Calu3 (cell line): ENCODE data around the gene SLC8A1. TPM values are rescaled to one million over a fixed set of nuclear protein-coding genes. Genes with fewer than 3 reads are reported as not detected.

Experiments
- BruUV-seq: library from RNA; stranded (reverse); fragments of 400-500 nt; replicated peaks from 2 replicates; lab custom pipeline; 2021; lab: Mats Ljungman, UMichigan
- CTCF ChIA-PET: fragments of 300-600 bp; sonication (Branson Sonifier 250); formaldehyde crosslinking; loops from one replicate; lab custom pipeline; 2022; ENCODE audit warnings: antibody characterized with exemption; lab: Charles Lee
- DNase-seq: peaks from one replicate; pipeline ENCODE4 v3.0.0; 2022
- H3K27ac Mint-ChIP-seq: one replicate; pipeline ENCODE4 v1.8.0; 2022; ENCODE audit warnings: mixed read lengths; ENCODE audit not compliant: unreplicated experiment
- H3K27me3 Mint-ChIP-seq: one replicate; pipeline ENCODE4 v1.8.0; 2022; ENCODE audit warnings: mixed read lengths; ENCODE audit not compliant: unreplicated experiment
- H3K36me3 Mint-ChIP-seq: one replicate; pipeline ENCODE4 v1.8.0; 2022; ENCODE audit warnings: mild to moderate bottlenecking, moderate library complexity, mixed read lengths; ENCODE audit not compliant: insufficient read depth, unreplicated experiment
- H3K4me1 Mint-ChIP-seq: one replicate; pipeline ENCODE4 v1.8.0; 2022; ENCODE audit warnings: mild to moderate bottlenecking, low read depth, mixed read lengths; ENCODE audit not compliant: unreplicated experiment
- H3K4me3 Mint-ChIP-seq: one replicate; pipeline ENCODE4 v1.8.0; 2022; ENCODE audit warnings: mild to moderate bottlenecking, low read depth, moderate library complexity, mixed read lengths; ENCODE audit not compliant: unreplicated experiment
- H3K9me3 Mint-ChIP-seq: one replicate; pipeline ENCODE4 v1.8.0; 2022; ENCODE audit warnings: low read depth, mixed read lengths; ENCODE audit not compliant: unreplicated experiment
- CTCF ChIP-seq: fragments of 200-600 bp; IDR thresholded peaks from one replicate; pipeline ENCODE4 v1.8.0; 2022; ENCODE audit warnings: antibody characterized with exemption; ENCODE audit not compliant: unreplicated experiment
- intact Hi-C: fragments of 100-400 bp; cut with micrococcal nuclease; formaldehyde crosslinking; loops from one replicate; pipeline ENCODE4 v1.10.0; 2022; ENCODE audit not compliant: unreplicated experiment
- total RNA-seq: library from RNA; stranded (reverse); gene quantifications from 2 replicates; pipeline ENCODE4 v1.2.3, GENCODE V29; 2022

The SLC8A1 gene
- total RNA-seq, 1 experiment from 2014 or later = 0.05 TPM

- no peak for DNase-seq
- H3K4me3 Mint-ChIP-seq = no peak overlapping the region
- intact Hi-C loops = no loop called here
- TF ChIP-seq CTCF = no peak
- BruUV-seq = no TSS peak
- H3K9me3 Mint-ChIP-seq = no peaks in the 10 kb centered on the region
- H3K27ac Mint-ChIP-seq = no peak overlapping the region
- no peaks in the 10 kb centered on the region for H3K4me1 Mint-ChIP-seq
- no peaks in the 10 kb centered on the region for H3K27me3 Mint-ChIP-seq
- H3K36me3 Mint-ChIP-seq = no peaks in the 10 kb centered on the region
- CTCF ChIA-PET = no interaction called here
Observed at GRCh38 chr2:40373111-40373510, 78.8 kb downstream of the SLC8A1 start.

GRCh38 chr2:40372283-40372985 is 79.5 kb downstream of the SLC8A1 start:
- no TSS peak for BruUV-seq
- H3K36me3 Mint-ChIP-seq = no peaks in the 10 kb centered on the region
- H3K4me1 Mint-ChIP-seq = no peaks in the 10 kb centered on the region
- no peaks in the 10 kb centered on the region for H3K9me3 Mint-ChIP-seq
- H3K4me3 Mint-ChIP-seq = no peak overlapping the region
- CTCF ChIA-PET = no interaction called here
- no peak overlapping the region for H3K27ac Mint-ChIP-seq
- H3K27me3 Mint-ChIP-seq = no peaks in the 10 kb centered on the region
- DNase-seq = no peak
- no peak for TF ChIP-seq CTCF
- intact Hi-C loops = no loop called here

- no TSS peak for BruUV-seq
- intact Hi-C loops = no loop called here
- no peaks in the 10 kb centered on the region for H3K9me3 Mint-ChIP-seq
- DNase-seq = no peak
- no peak overlapping the region for H3K27ac Mint-ChIP-seq
- no peak overlapping the region for H3K4me3 Mint-ChIP-seq
- CTCF ChIA-PET = no interaction called here
- no peaks in the 10 kb centered on the region for H3K27me3 Mint-ChIP-seq
- no peak for TF ChIP-seq CTCF
- no peaks in the 10 kb centered on the region for H3K4me1 Mint-ChIP-seq
- H3K36me3 Mint-ChIP-seq = no peaks in the 10 kb centered on the region
Observed at GRCh38 chr2:40371525-40372282, 80.2 kb downstream of the SLC8A1 start.

- Mint-ChIP-seq H3K27me3 (no peaks in the 10 kb centered on the region), H3K36me3 (no peaks in the 10 kb centered on the region), H3K27ac (no peak overlapping the region), H3K4me1 (no peaks in the 10 kb centered on the region), H3K9me3 (no peaks in the 10 kb centered on the region), H3K4me3 (no peak overlapping the region)
- intact Hi-C loops = no loop called here
- no peak for TF ChIP-seq CTCF
- BruUV-seq = no TSS peak
- CTCF ChIA-PET = no interaction called here
- no peak for DNase-seq
Observed at GRCh38 chr2:40370007-40370395, 81.9 kb downstream of the SLC8A1 start.
